ENCODE measurements around the gene CD44.

CD44 gene

GRCh38 chr11:35096723-35097122, 42.2 kb upstream of the CD44 start:
- no peaks in the 10 kb centered on the region for H4K20me1 ChIP-seq (ENCODE audit: control insufficient read depth, insufficient read depth, low read depth, low read length)
- no peaks in the 10 kb centered on the region for H3F3A ChIP-seq (ENCODE audit: control insufficient read depth, insufficient read depth)
- H3K27me3 ChIP-seq (ENCODE audit: control insufficient read depth, low read length), result no peaks in the 10 kb centered on the region
- no peaks in the 10 kb centered on the region for H3K9me2 ChIP-seq (replicated peaks; ENCODE audit: control insufficient read depth, low read length)
- no peak for TF ChIP-seq EZH2phosphoT487 (IDR thresholded peaks at IDR 0.05; ENCODE audit: borderline replicate concordance, low read length)
- TF ChIP-seq CTCF (IDR thresholded peaks at IDR 0.05; ENCODE audit: low read depth, low read length, poor library complexity, severe bottlenecking), result no peak
- no peak overlapping the region for H3K27ac ChIP-seq (ENCODE audit: low read depth, low read length)
- no peak overlapping the region for H3K4me3 ChIP-seq (ENCODE audit: low read length)
- H3K4me1 ChIP-seq (ENCODE audit: control insufficient read depth, low read length), result peaks cover 10% of the 10 kb centered on the region
- H3K79me2 ChIP-seq (ENCODE audit: control insufficient read depth, low read length), result no peaks in the 10 kb centered on the region
- H3K36me3 ChIP-seq (ENCODE audit: control insufficient read depth, low read length), result no peaks in the 10 kb centered on the region
- no peak overlapping the region for H3K4me2 ChIP-seq (ENCODE audit: low read length)
- no peaks in the 10 kb centered on the region for H3K9me3 ChIP-seq (ENCODE audit: control insufficient read depth, insufficient read depth, low read length)

GRCh38 chr11:35097814-35098455, 41.0 kb upstream of the CD44 start:
- Histone ChIP-seq H3K27me3 (ENCODE audit: control insufficient read depth, low read length) (no peaks in the 10 kb centered on the region), H3K9me2 (replicated peaks; ENCODE audit: control insufficient read depth, low read length) (no peaks in the 10 kb centered on the region), H3K36me3 (ENCODE audit: control insufficient read depth, low read length) (no peaks in the 10 kb centered on the region), H3K9me3 (ENCODE audit: control insufficient read depth, insufficient read depth, low read length) (no peaks in the 10 kb centered on the region), H3K4me3 (ENCODE audit: low read length) (no peak overlapping the region), H3F3A (ENCODE audit: control insufficient read depth, insufficient read depth) (no peaks in the 10 kb centered on the region), H3K4me1 (ENCODE audit: control insufficient read depth, low read length) (peaks cover 10% of the 10 kb centered on the region), H3K4me2 (ENCODE audit: low read length) (no peak overlapping the region), H3K79me2 (ENCODE audit: control insufficient read depth, low read length) (no peaks in the 10 kb centered on the region), H3K27ac (ENCODE audit: low read depth, low read length) (no peak overlapping the region), H4K20me1 (ENCODE audit: control insufficient read depth, insufficient read depth, low read depth, low read length) (no peaks in the 10 kb centered on the region)
- no peak for TF ChIP-seq EZH2phosphoT487 (IDR thresholded peaks at IDR 0.05; ENCODE audit: borderline replicate concordance, low read length)
- no peak for TF ChIP-seq CTCF (IDR thresholded peaks at IDR 0.05; ENCODE audit: low read depth, low read length, poor library complexity, severe bottlenecking)

GRCh38 chr11:35098855-35099254, 40.1 kb upstream of the CD44 start:
- peaks cover 10% of the 10 kb centered on the region for H3K4me1 ChIP-seq (ENCODE audit: control insufficient read depth, low read length)
- no peaks in the 10 kb centered on the region for H3F3A ChIP-seq (ENCODE audit: control insufficient read depth, insufficient read depth)
- no peaks in the 10 kb centered on the region for H3K9me3 ChIP-seq (ENCODE audit: control insufficient read depth, insufficient read depth, low read length)
- TF ChIP-seq CTCF (IDR thresholded peaks at IDR 0.05; ENCODE audit: low read depth, low read length, poor library complexity, severe bottlenecking) (no peak), EZH2phosphoT487 (IDR thresholded peaks at IDR 0.05; ENCODE audit: borderline replicate concordance, low read length) (no peak)
- H3K79me2 ChIP-seq (ENCODE audit: control insufficient read depth, low read length), result no peaks in the 10 kb centered on the region
- H3K27me3 ChIP-seq (ENCODE audit: control insufficient read depth, low read length), result no peaks in the 10 kb centered on the region
- H3K4me2 ChIP-seq (ENCODE audit: low read length), result no peak overlapping the region
- H3K4me3 ChIP-seq (ENCODE audit: low read length), result no peak overlapping the region
- H3K27ac ChIP-seq (ENCODE audit: low read depth, low read length), result no peak overlapping the region
- H3K36me3 ChIP-seq (ENCODE audit: control insufficient read depth, low read length), result no peaks in the 10 kb centered on the region
- no peaks in the 10 kb centered on the region for H3K9me2 ChIP-seq (replicated peaks; ENCODE audit: control insufficient read depth, low read length)
- H4K20me1 ChIP-seq (ENCODE audit: control insufficient read depth, insufficient read depth, low read depth, low read length), result no peaks in the 10 kb centered on the region
